ENCODE measurements around the gene DPT.

DPT gene

DNA sequence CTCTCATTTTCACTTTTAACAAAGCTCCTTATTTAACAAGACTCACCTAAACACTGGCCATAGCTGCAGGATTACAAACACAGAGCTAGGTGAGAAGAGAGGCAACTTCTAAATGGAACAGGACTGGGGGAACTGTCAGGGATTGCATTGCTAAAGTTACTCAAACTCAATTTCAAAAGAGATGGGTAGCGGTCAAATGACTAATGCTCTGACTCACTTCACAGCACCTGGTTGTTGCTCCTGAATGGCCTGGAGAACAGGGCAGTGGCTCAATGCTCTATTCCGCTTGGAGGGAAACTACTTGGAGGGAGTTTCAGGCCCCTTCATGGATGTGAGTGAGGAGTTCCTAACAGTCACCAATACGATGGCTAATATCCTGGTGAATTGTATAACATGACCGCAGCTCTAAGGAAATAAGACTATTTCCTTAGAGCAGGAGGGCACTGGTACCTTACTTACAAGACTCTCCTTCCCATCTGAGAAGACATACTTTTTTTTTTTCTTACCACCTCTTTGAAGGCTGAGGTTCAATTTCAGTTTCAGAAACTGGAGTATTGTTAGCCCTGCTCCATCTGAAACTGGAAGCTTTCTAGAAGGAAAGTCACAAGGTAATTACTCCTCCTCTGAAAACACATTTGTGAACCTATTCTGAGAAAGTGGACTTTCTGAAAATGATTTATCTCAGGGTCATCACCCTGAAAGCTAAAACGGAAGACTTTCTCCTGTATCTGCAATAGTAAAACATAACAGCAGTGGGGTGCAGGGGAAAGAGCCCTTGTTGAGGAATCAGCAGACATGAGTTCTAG lies 9.5 kb downstream of the DPT start:
- ChIA-PET POLR2A (interaction anchor here (0.7 kb wide), 1 partner anchor 96 kb away, joined by 3 read pairs; no protein-coding TSS in a partner anchor), CTCF (no interaction called here)
- TF ChIP-seq SP1 (IDR thresholded peaks at IDR 0.05) (no peak), ELF4 (IDR thresholded peaks at IDR 0.05) (no peak), TARDBP (IDR thresholded peaks at IDR 0.05) (no peak), CTBP1 (IDR thresholded peaks at IDR 0.05; ENCODE audit: borderline replicate concordance) (no peak), ARNT (IDR thresholded peaks at IDR 0.05) (no peak), NFRKB (IDR thresholded peaks at IDR 0.05) (no peak), PKNOX1 (IDR thresholded peaks at IDR 0.05) (no peak), SUZ12 (IDR thresholded peaks at IDR 0.05) (no peak)
- no peak for DNase-seq (ENCODE audit: extremely low spot score)

DNA sequence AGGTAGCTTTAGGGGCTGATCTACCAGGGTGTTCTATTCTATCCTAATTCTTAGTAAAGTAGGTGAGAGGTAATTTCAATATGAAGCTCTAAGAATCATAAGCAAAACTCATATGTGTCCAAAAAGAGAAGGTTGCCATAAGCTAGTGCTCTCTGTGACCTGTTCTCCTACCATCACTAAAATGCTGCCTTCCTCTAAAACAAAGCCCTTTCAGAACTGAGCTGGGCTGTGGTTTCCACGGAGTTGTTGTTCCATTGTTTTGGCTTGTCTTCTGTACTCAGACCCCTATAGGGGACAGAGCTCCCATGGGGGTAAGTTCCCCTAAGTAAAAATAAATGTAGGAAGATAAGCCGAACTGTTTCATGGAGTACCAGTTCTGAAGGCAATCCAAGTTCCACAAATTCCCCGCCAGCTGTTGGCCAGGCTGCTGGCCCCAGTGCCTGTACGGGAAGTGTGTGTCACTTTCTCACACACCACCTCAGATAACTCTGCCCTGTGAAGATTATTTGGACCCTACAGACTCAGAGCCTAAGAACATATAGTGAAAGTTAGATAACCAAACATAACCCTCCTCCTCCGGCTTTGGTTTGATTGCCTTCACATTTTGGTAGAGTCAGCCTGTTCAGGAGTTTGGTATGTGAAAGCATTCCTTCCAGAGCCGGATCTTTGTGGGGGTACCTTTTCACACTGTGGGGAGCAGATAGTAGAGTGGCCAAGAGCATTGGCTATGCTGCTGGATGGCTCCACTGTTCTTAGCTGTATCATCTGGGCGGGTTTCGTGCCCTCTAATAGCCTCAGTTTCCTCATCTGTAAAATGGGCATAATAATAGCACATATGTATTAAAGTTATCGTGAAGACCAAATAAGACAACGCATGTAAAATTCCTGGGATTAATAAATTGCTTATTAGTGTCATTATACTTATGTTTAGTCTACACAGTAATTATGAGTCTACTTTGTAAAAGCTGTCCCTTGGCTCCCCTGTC lies 10.8 kb downstream of the DPT start:
- CTCF ChIA-PET: interaction anchor here (0.8 kb wide), 1 partner anchor 82 kb away, joined by 4 read pairs; no protein-coding TSS in a partner anchor
- no peak for DNase-seq (ENCODE audit: extremely low spot score)
- POLR2A ChIA-PET: no interaction called here
- TF ChIP-seq ARNT (IDR thresholded peaks at IDR 0.05) (no peak), FOXA1 (IDR thresholded peaks at IDR 0.05) (no peak), ZNF384 (IDR thresholded peaks at IDR 0.05) (no peak), HDGF (IDR thresholded peaks at IDR 0.05; ENCODE audit: borderline replicate concordance) (no peak), CTBP1 (IDR thresholded peaks at IDR 0.05; ENCODE audit: borderline replicate concordance) (no peak), BHLHE40 (IDR thresholded peaks at IDR 0.05; ENCODE audit: borderline replicate concordance) (no peak), PKNOX1 (IDR thresholded peaks at IDR 0.05) (no peak), L3MBTL2 (conservative IDR thresholded peaks at IDR 0.05) (no peak), ELF4 (IDR thresholded peaks at IDR 0.05) (no peak), SP1 (IDR thresholded peaks at IDR 0.05) (no peak), LEF1 (IDR thresholded peaks at IDR 0.05; ENCODE audit: borderline replicate concordance) (no peak), FOXM1 (IDR thresholded peaks at IDR 0.05; ENCODE audit: borderline replicate concordance) (no peak), SUZ12 (IDR thresholded peaks at IDR 0.05) (no peak)

DNA sequence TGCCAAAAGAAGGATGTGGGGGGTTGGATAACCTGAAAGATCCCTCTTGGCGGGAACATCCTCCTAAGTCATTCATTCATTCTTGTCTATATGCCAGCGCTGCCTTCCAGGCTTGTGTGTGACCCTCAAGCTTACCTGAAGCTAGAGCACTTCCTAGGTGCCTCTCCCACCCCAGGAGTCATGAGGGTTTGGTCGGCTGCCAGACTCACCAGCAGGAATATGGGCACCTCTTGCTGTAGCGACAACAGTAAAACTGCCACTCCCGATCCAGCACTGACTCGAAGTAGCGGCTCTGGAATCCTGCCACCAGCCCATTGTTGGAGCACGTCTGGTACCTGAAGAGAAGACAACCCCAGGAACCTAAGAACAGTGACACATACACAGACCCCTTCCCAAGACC lies 15.0 kb downstream of the DPT start:
- ChIA-PET CTCF (interaction anchor here (0.7 kb wide), 1 partner anchor 73 kb away, joined by 3 read pairs; no protein-coding TSS in a partner anchor), POLR2A (no interaction called here)
- no peak for DNase-seq (ENCODE audit: extremely low spot score)
- TF ChIP-seq HDGF (IDR thresholded peaks at IDR 0.05; ENCODE audit: borderline replicate concordance) (no peak), ARNT (IDR thresholded peaks at IDR 0.05) (no peak), SUZ12 (IDR thresholded peaks at IDR 0.05) (no peak), BHLHE40 (IDR thresholded peaks at IDR 0.05; ENCODE audit: borderline replicate concordance) (no peak), L3MBTL2 (conservative IDR thresholded peaks at IDR 0.05) (no peak), ZNF384 (IDR thresholded peaks at IDR 0.05) (no peak), SP1 (IDR thresholded peaks at IDR 0.05) (no peak), CTBP1 (IDR thresholded peaks at IDR 0.05; ENCODE audit: borderline replicate concordance) (no peak), PKNOX1 (IDR thresholded peaks at IDR 0.05) (no peak), FOXK2 (IDR thresholded peaks at IDR 0.05) (no peak), ELF4 (IDR thresholded peaks at IDR 0.05) (no peak), FOXM1 (IDR thresholded peaks at IDR 0.05; ENCODE audit: borderline replicate concordance) (no peak), TARDBP (IDR thresholded peaks at IDR 0.05) (no peak), LEF1 (IDR thresholded peaks at IDR 0.05; ENCODE audit: borderline replicate concordance) (no peak), NFRKB (IDR thresholded peaks at IDR 0.05) (no peak), FOXA1 (IDR thresholded peaks at IDR 0.05) (no peak)

GRCh38 chr1:168709405-168710363 lies 19.3 kb downstream of the DPT start:
- CTCF ChIA-PET: no interaction called here
- no peak for TF ChIP-seq ELF4 (IDR thresholded peaks at IDR 0.05)
- TF ChIP-seq PKNOX1 (IDR thresholded peaks at IDR 0.05): peak; percentile 41
- POLR2A ChIA-PET: interaction anchor here (1.1 kb wide), 1 partner anchor 86 kb away, joined by 3 read pairs; no protein-coding TSS in a partner anchor
- DNase-seq (ENCODE audit: extremely low spot score): peak; percentile 46

Measured in HEK293T (cell line).